ENCODE measurements around the gene LIPA. TPM values are rescaled to one million over a fixed set of nuclear protein-coding genes. Genes with fewer than 3 reads are reported as not detected.

Gene LIPA
- total RNA-seq, 1 donor from 2014 or later: 27.3 TPM

GRCh38 chr10:89278034-89278535 is 26.5 kb upstream of the LIPA start:
- H3K27ac Mint-ChIP-seq: peak overlapping the region; percentile 96
- TF ChIP-seq CTCF (IDR thresholded peaks at IDR 0.05; ENCODE audit: unreplicated experiment): no peak
- DNase-seq (ENCODE audit: low spot score in 2 of 2, unreplicated experiment in 2 of 2): no peak
- H3K27me3 Mint-ChIP-seq (ENCODE audit: low read depth): no peaks in the 10 kb centered on the region
- peaks cover 62% of the 10 kb centered on the region for H3K4me1 Mint-ChIP-seq
- no peaks in the 10 kb centered on the region for H3K9me3 Mint-ChIP-seq
- H3K36me3 Mint-ChIP-seq: no peaks in the 10 kb centered on the region
- H3K4me3 Mint-ChIP-seq: no peak overlapping the region

GRCh38 chr10:89275383-89275782 is 23.8 kb upstream of the LIPA start:
- Mint-ChIP-seq H3K9me3 (peaks cover 4% of the 10 kb centered on the region), H3K27me3 (ENCODE audit: low read depth) (no peaks in the 10 kb centered on the region), H3K4me1 (peaks cover 55% of the 10 kb centered on the region), H3K4me3 (no peak overlapping the region), H3K27ac (peak overlapping the region; percentile 73), H3K36me3 (no peaks in the 10 kb centered on the region)
- DNase-seq (ENCODE audit: low spot score in 2 of 2, unreplicated experiment in 2 of 2): no peak
- no peak for TF ChIP-seq CTCF (IDR thresholded peaks at IDR 0.05; ENCODE audit: unreplicated experiment)

- H3K9me3 Mint-ChIP-seq: peaks cover 4% of the 10 kb centered on the region
- H3K27ac Mint-ChIP-seq: peak overlapping the region; percentile 73
- no peak overlapping the region for H3K4me3 Mint-ChIP-seq
- H3K36me3 Mint-ChIP-seq: no peaks in the 10 kb centered on the region
- TF ChIP-seq CTCF (IDR thresholded peaks at IDR 0.05; ENCODE audit: unreplicated experiment): no peak
- no peaks in the 10 kb centered on the region for H3K27me3 Mint-ChIP-seq (ENCODE audit: low read depth)
- peaks cover 53% of the 10 kb centered on the region for H3K4me1 Mint-ChIP-seq
- no peak for DNase-seq (ENCODE audit: low spot score in 2 of 2, unreplicated experiment in 2 of 2)
Measured at GRCh38 chr10:89274928-89275327, 23.4 kb upstream of the LIPA start.

- peak overlapping the region; percentile 14 for H3K27ac Mint-ChIP-seq
- H3K4me1 Mint-ChIP-seq: peaks cover 42% of the 10 kb centered on the region
- no peak overlapping the region for H3K4me3 Mint-ChIP-seq
- H3K27me3 Mint-ChIP-seq (ENCODE audit: low read depth): no peaks in the 10 kb centered on the region
- no peak for TF ChIP-seq CTCF (IDR thresholded peaks at IDR 0.05; ENCODE audit: unreplicated experiment)
- no peak for DNase-seq (ENCODE audit: low spot score in 2 of 2, unreplicated experiment in 2 of 2)
- H3K9me3 Mint-ChIP-seq: peaks cover 4% of the 10 kb centered on the region
- H3K36me3 Mint-ChIP-seq: no peaks in the 10 kb centered on the region
Measured at GRCh38 chr10:89273680-89274079, 22.1 kb upstream of the LIPA start.

GRCh38 chr10:89271532-89271931 is 20.0 kb upstream of the LIPA start:
- Mint-ChIP-seq H3K27me3 (ENCODE audit: low read depth) (no peaks in the 10 kb centered on the region), H3K27ac (no peak overlapping the region), H3K4me3 (no peak overlapping the region), H3K4me1 (peaks cover 33% of the 10 kb centered on the region), H3K9me3 (peaks cover 4% of the 10 kb centered on the region), H3K36me3 (no peaks in the 10 kb centered on the region)
- TF ChIP-seq CTCF (IDR thresholded peaks at IDR 0.05; ENCODE audit: unreplicated experiment): no peak
- no peak for DNase-seq (ENCODE audit: low spot score in 2 of 2, unreplicated experiment in 2 of 2)

- no peaks in the 10 kb centered on the region for H3K27me3 Mint-ChIP-seq (ENCODE audit: low read depth)
- no peaks in the 10 kb centered on the region for H3K36me3 Mint-ChIP-seq
- H3K4me1 Mint-ChIP-seq: peaks cover 23% of the 10 kb centered on the region
- no peak for DNase-seq (ENCODE audit: low spot score in 2 of 2, unreplicated experiment in 2 of 2)
- no peak overlapping the region for H3K4me3 Mint-ChIP-seq
- peaks cover 4% of the 10 kb centered on the region for H3K9me3 Mint-ChIP-seq
- no peak for TF ChIP-seq CTCF (IDR thresholded peaks at IDR 0.05; ENCODE audit: unreplicated experiment)
- no peak overlapping the region for H3K27ac Mint-ChIP-seq
Measured at GRCh38 chr10:89270153-89270483, 18.5 kb upstream of the LIPA start.
